Fibroblast of pulmonary artery (primary cell): ENCODE measurements around the gene SIDT2.
"Not testable (repeated sequence)": the region's sequence is repeated elsewhere in the genome, so short reads cannot be mapped to it uniquely, and the experiment has no call there.

ENCODE experiments used
- DNase-seq: peaks from one replicate; pipeline ENCODE4 v3.0.0-alpha.2; 2010; ENCODE audit warnings: low read depth
- H3K4me3 ChIP-seq: replicated peaks from 2 replicates; pipeline ENCODE4 v1.5.1; 2011; ENCODE audit warnings: low read depth, mild to moderate bottlenecking, control low read depth, low read length, moderate library complexity
- TF ChIP-seq, protein P1 (sequence below): IDR thresholded peaks from 2 replicates; pipeline ENCODE4 v1.5.1; 2011; ENCODE audit warnings: mild to moderate bottlenecking, control low read depth, low read length, inconsistent platforms; ENCODE audit errors: missing control alignments

The SIDT2 gene

DNA sequence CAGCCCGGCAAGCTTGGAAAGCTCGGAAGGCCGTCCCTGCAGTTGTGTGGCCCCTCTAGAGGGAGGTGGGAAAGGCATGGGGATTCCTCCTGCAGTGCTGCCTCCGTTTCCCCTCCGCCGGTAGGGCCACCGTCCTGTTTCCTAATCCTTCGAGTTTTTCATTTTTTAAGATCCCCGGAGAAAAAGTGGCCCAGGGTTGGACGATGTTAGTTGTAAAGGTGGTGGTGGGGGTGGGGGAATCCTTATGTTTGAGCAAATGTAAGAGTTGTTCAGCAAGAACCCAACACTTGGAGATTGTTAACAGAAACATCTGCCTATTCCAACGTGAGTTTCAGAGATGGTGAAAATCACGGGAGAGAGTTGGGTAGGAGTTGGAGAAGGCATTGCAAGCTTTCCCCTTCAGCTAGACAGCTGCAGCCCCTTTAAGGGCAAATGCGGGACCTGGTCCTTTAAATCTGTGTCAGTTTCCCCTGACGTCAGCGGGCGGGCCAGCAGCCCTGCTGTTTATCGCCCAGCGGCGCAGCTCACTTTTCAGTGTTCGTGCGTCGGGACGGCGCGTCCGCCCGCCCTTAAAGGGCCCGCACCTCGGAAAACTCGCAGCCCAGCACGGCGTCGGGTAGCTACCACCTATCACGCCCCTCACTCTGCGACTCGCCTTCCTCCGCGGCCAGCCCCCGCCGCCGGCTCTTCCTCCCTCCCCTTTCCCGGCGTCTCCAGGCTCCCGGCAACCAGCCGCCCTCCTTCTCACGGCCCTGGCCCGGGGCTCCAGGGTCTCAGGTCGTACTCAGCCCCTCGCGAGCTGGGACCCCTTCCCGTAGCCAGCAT is at the start of gene SIDT2:
Gene SIDT2, plus strand, starts transcription at position 534 of the 825 bp plus-strand sequence. CDS start 521 bp downstream, outside the sequence.
- TF ChIP-seq, protein P1, sequence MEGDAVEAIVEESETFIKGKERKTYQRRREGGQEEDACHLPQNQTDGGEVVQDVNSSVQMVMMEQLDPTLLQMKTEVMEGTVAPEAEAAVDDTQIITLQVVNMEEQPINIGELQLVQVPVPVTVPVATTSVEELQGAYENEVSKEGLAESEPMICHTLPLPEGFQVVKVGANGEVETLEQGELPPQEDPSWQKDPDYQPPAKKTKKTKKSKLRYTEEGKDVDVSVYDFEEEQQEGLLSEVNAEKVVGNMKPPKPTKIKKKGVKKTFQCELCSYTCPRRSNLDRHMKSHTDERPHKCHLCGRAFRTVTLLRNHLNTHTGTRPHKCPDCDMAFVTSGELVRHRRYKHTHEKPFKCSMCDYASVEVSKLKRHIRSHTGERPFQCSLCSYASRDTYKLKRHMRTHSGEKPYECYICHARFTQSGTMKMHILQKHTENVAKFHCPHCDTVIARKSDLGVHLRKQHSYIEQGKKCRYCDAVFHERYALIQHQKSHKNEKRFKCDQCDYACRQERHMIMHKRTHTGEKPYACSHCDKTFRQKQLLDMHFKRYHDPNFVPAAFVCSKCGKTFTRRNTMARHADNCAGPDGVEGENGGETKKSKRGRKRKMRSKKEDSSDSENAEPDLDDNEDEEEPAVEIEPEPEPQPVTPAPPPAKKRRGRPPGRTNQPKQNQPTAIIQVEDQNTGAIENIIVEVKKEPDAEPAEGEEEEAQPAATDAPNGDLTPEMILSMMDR, result no peak
- DNase-seq, result peak; percentile 95
- peak within 1 kb of the TSS; percentile 83 for H3K4me3 ChIP-seq

DNA sequence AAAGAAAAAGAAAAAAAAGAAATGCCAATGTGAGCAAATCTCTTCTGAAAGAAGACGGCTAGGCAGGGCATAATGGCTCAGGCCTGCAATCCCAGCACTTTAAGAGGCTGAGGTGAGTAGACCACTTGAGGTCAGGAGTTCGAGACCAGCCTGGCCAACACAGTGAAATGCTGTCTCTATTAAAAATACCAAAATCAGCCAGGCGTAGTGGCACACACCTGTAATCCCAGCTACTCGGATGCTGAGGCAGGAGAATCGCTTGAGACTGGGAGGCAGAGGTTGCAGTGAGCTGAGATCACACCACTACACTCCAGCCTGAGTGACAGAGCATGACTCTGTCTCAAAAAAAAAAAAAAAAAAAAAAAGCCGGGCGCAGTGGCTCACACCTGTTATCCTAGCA is 48.1 kb upstream of the SIDT2 start:
- not testable (repeated sequence) for DNase-seq, H3K4me3 ChIP-seq

DNA sequence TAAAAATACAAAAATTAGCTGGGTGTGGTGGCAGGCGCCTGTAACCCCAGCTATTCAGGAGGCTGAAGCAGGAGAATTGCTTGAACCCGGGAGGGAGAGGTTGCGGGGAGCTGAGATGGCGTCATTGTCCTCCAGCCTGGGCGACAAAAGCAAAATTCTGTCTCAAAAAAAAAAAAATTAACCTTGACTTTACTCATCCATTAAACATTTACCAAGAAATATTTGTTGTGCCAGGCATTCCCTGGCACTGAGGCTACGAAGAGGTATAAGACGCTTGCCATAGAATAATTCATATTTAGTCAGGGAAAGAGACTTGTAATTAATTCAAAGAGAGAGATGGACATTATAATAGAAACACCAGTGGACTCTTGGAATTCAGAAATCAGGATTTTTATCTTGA is 47.7 kb upstream of the SIDT2 start:
- DNase-seq, result no peak
- TF ChIP-seq, protein P1, result no peak
- no peak overlapping the region for H3K4me3 ChIP-seq

DNA sequence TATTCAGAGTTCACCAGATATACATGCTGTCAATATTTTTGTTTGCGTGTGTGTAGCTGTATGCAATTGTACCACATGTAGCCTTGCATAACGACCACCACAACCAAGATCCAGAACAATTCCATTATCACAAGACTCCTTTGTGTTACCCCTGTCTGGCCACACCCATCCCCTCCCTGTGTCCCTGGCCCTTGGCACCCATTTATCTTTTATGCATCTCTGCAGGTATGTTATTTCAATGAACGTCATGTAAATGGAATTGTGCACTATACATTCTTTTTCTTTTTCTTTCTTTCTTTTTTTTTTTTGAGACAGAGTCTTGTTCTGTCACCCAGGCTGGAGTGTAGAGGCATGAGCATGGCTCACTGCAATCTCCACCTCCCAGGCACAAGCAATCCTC is 44.1 kb upstream of the SIDT2 start:
- no peak overlapping the region for H3K4me3 ChIP-seq
- TF ChIP-seq, protein P1, result no peak
- no peak for DNase-seq

DNA sequence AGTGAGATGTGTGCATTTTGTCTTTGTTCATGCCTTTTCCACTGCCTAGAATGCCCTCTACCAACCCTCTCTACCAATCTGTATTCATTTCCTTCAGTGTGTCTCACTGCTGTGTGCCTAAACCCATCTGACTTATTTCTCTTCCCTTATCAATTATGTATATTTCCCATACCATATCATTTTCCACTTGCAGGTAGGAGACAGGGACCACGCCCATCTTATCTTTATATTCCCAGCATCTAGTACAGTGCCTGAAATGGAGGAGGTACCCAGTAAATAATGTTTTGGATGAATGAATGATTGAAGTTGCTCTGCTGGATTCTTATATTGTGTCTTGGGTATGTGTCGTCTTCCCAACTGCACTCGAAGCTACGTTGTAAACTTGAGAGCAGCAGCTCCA is 43.6 kb upstream of the SIDT2 start:
- DNase-seq, H3K4me3 ChIP-seq: not testable (repeated sequence)

DNA sequence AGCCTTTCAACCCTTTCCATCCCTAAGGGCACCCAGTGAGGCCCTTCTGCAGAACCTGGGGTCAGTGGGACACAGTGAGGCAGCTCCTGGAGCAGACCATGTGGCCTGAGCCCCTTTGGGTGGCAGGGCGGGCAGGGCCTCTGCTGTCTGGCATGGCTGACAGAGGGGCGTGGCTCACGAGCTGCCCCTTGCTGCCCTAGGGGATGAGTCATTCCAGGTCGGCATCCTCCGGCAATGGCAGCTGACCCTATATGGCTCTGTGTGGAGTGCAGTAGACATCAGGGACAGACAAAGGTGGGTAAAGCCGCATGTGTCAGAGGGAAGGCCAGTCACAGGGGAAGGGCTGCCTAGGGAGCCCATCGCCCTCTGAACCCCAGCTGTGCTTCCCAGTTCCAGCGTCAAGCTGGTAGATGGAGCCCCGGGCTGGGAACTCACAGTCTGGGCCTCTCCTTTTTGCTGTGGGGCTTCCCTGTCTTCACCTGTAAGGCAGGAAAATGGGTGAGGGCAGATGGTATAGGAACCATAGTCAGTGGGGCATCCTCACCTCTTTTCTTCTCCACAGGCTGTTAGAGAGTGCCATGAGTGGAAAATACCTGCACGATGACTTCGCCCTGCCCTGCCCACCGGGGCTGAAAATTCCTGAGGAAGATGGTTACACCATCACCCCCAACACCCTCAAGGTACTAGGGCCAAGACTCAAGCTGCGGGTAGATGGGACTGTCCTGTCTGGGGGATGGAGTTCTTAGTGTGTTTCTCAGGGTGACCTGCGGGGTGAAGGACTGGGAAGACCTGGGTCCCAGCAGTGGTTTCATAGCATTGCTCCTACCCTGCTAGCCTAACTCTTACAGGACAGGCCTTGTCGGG is 41.1 kb upstream of the SIDT2 start:
- DNase-seq, result not testable (repeated sequence)

DNA sequence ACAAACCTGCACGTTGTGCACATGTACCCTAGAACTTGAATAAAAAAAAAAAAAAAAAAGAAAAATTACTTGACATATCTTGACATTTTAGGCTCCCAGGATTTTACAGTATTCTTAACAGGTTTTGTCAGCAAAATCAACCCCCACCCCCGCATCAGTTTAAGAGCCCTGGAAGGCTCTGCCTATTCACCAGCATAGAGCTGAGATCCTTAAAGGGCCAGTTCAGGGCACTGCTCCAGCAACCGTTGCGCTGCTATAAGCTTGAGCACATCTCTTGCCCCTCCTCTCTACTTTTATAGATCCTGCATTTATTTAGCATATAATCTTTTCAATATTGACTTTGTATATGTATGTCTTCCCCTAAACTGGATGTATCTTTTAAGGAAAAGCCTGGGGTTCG is 35.2 kb upstream of the SIDT2 start:
- DNase-seq, result peak; percentile 58
- TF ChIP-seq, protein P1, result no peak
- H3K4me3 ChIP-seq, result peak overlapping the region; percentile 77

More for the DNA sequence above, 41.1 kb upstream of the SIDT2 start:
- H3K4me3 ChIP-seq, result not testable (repeated sequence)

DNA sequence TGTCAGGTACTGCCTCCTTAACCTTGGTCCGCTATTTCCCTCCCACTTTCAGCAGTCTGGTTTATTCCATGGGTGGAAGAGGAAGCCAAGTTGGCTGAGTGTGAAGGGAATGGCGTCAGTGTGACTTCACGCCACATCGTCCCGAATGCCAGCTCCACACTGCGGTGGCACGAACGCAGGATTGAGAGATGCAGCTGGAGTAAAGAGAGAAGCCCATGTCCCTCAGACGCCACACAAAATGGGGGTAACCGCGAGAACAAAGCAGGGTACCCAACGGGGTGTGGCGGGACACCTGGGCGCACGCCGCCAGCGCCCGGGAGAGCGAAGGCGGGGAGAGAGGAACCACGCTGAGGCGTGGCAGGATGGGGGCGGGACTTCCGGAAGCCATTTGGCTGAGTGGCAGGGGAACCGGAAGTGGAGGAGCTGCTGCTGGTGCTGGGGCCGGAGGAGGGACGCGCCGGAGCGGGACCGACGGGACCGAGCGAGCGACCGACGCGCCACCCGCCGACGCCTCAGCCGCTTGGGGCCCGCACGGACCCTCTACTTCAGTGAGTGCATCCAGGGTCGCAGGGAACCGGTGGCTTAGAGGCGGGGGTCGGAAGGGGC is 34.6 kb upstream of the SIDT2 start, which contains the start of gene PAFAH1B2:
Gene PAFAH1B2, plus strand, starts transcription at position 417 of the 606 bp plus-strand sequence. CDS start 8,161 bp downstream, outside the sequence.
- TF ChIP-seq, protein P1, result no peak
- DNase-seq, result peak; percentile 92
- peak within 1 kb of the TSS; percentile 77 for H3K4me3 ChIP-seq
